ENCODE data around the gene XYLT1. TPM values are rescaled to one million over a fixed set of nuclear protein-coding genes. Genes with fewer than 3 reads are reported as not detected.

The XYLT1 gene
- total RNA-seq, 1 experiment from 2014 or later = 0.80 TPM

- no peak for DNase-seq (ENCODE audit: low read depth)
Observed at GRCh38 chr16:17294856-17295255, 175.9 kb downstream of the XYLT1 start.

GRCh38 chr16:17293813-17294558 is 176.8 kb downstream of the XYLT1 start:
- no peak for DNase-seq (ENCODE audit: low read depth)

GRCh38 chr16:17291289-17291688 is 179.5 kb downstream of the XYLT1 start:
- no peak for DNase-seq (ENCODE audit: low read depth)

GRCh38 chr16:17289674-17290635 is 180.8 kb downstream of the XYLT1 start:
- no peak for DNase-seq (ENCODE audit: low read depth)

GRCh38 chr16:17289050-17289449 is 181.7 kb downstream of the XYLT1 start:
- DNase-seq (ENCODE audit: low read depth) = no peak

- no peak for DNase-seq (ENCODE audit: low read depth)
Observed at GRCh38 chr16:17287166-17287800, 183.5 kb downstream of the XYLT1 start.

- DNase-seq (ENCODE audit: low read depth) = no peak
Observed at GRCh38 chr16:17286443-17286842, 184.3 kb downstream of the XYLT1 start.

GRCh38 chr16:17283016-17283415 is 187.7 kb downstream of the XYLT1 start:
- no peak for DNase-seq (ENCODE audit: low read depth)

GRCh38 chr16:17282247-17282646 is 188.5 kb downstream of the XYLT1 start:
- DNase-seq (ENCODE audit: low read depth) = no peak

- DNase-seq (ENCODE audit: low read depth) = no peak
Observed at GRCh38 chr16:17281052-17281451, 189.7 kb downstream of the XYLT1 start.

GRCh38 chr16:17278988-17279387 is 191.8 kb downstream of the XYLT1 start:
- no peak for DNase-seq (ENCODE audit: low read depth)

GRCh38 chr16:17277981-17278381 is 192.8 kb downstream of the XYLT1 start:
- DNase-seq (ENCODE audit: low read depth) = no peak

- DNase-seq (ENCODE audit: low read depth) = no peak
Observed at GRCh38 chr16:17276610-17277009, 194.2 kb downstream of the XYLT1 start.

GRCh38 chr16:17276010-17276530 is 194.7 kb downstream of the XYLT1 start:
- DNase-seq (ENCODE audit: low read depth) = no peak

- no peak for DNase-seq (ENCODE audit: low read depth)
Observed at GRCh38 chr16:17275076-17276009, 195.4 kb downstream of the XYLT1 start.

GRCh38 chr16:17273142-17273561 is 197.6 kb downstream of the XYLT1 start:
- DNase-seq (ENCODE audit: low read depth) = peak; percentile 60

- DNase-seq (ENCODE audit: low read depth) = no peak
Observed at GRCh38 chr16:17272716-17273115, 198.0 kb downstream of the XYLT1 start.

GRCh38 chr16:17271687-17272086 is 199.1 kb downstream of the XYLT1 start:
- no peak for DNase-seq (ENCODE audit: low read depth)

- no peak for DNase-seq (ENCODE audit: low read depth)
Observed at GRCh38 chr16:17270683-17271109, 200.1 kb downstream of the XYLT1 start.

- no peak for DNase-seq (ENCODE audit: low read depth)
Observed at GRCh38 chr16:17270111-17270510, 200.6 kb downstream of the XYLT1 start.

Data from HT1080 (cell line).